GM12878 (cell line): ENCODE data around the gene HOXC9. TPM values are rescaled to one million over a fixed set of nuclear protein-coding genes. Genes with fewer than 3 reads are reported as not detected.

Experiments
- ATAC-seq: fragments of 200-7000 bp; cut with Tn5 transposase; 3 replicates; pipeline ENCODE4 v1.9.1; 2020; ENCODE audit warnings: mild to moderate bottlenecking, moderate library complexity
- BruUV-seq: library from RNA; stranded (reverse); fragments of 400-500 nt; replicated peaks from 2 replicates; lab custom pipeline; 2021; lab: Mats Ljungman, UMichigan
- CTCF ChIA-PET: fragments of 300-600 bp; sonication (Branson Sonifier 250); formaldehyde crosslinking; extraction: SDS; loops from one replicate; lab custom pipeline; 2021; ENCODE audit warnings: inconsistent platforms; lab: Yijun Ruan, JAX
- POLR2A ChIA-PET: fragments of 350-600 bp; formaldehyde crosslinking; extraction: SDS; loops from one replicate; lab custom pipeline; 2021; ENCODE audit warnings: inconsistent platforms; lab: Charles Lee
- RAD21 ChIA-PET: fragments of 300-600 bp; sonication (Branson Sonifier 250); formaldehyde crosslinking; loops from one replicate; lab custom pipeline; 2023; ENCODE audit warnings: antibody characterized with exemption; ENCODE audit not compliant: unreplicated experiment; lab: Charles Lee
- SMC1A ChIA-PET: fragments of 300-600 bp; sonication (Branson Sonifier 250); formaldehyde crosslinking; loops from one replicate; lab custom pipeline; 2023; ENCODE audit not compliant: unreplicated experiment, uncharacterized antibody; lab: Charles Lee
- DNase-seq: peaks from one replicate; pipeline ENCODE4 v3.0.0-alpha.2; 2011; ENCODE audit warnings: low read depth, low spot score
- FAIRE-seq: peaks from 3 replicates; lab custom pipeline; 2011; peaks lifted over from hg19 to GRCh38; lab: Jason Lieb, UNC
- H2AFZ ChIP-seq: 2 replicates; pipeline ENCODE4 v1.6.0; 2011; ENCODE audit warnings: low read depth, low read length, control low read depth; ENCODE audit not compliant: control insufficient read depth
- H3K27ac ChIP-seq: 2 replicates; pipeline ENCODE4 v1.5.1; 2011; ENCODE audit warnings: control low read depth; ENCODE audit not compliant: control insufficient read depth, insufficient read depth
- H3K27me3 ChIP-seq, 2 experiments: replicated peaks in 1 of 2; 2 replicates each; pipeline versions ENCODE4 v1.6.0 to v1.6.1; 2011; ENCODE audit warnings: low read length in 1 of 2; ENCODE audit not compliant: control insufficient read depth in 2 of 2, insufficient read depth in 2 of 2
- H3K36me3 ChIP-seq, 2 experiments: 2 replicates each; pipeline ENCODE4 v1.5.1; 2011; ENCODE audit warnings: low read length in 1 of 2; ENCODE audit not compliant: control insufficient read depth in 2 of 2, insufficient read depth in 2 of 2
- H3K4me1 ChIP-seq: 2 replicates; pipeline ENCODE4 v1.6.1; 2011; ENCODE audit warnings: mild to moderate bottlenecking, low read length, moderate library complexity, mixed read lengths; ENCODE audit not compliant: control insufficient read depth, insufficient read depth
- H3K4me2 ChIP-seq: 2 replicates; pipeline ENCODE4 v1.6.0; 2011; ENCODE audit warnings: control low read depth; ENCODE audit not compliant: control insufficient read depth, insufficient read depth
- H3K4me3 ChIP-seq: fragments of 200-600 bp; sonication (generic); 2 replicates; pipeline ENCODE4 v1.5.1; 2016
- H3K79me2 ChIP-seq: 2 replicates; pipeline ENCODE4 v1.6.0; 2011; ENCODE audit warnings: low read length; ENCODE audit not compliant: control insufficient read depth, insufficient read depth
- H3K9ac ChIP-seq: 2 replicates; pipeline ENCODE4 v1.8.0; 2011; ENCODE audit warnings: low read length, control low read depth, mixed read lengths; ENCODE audit not compliant: control insufficient read depth, insufficient read depth
- H3K9me3 ChIP-seq: replicated peaks from 3 replicates; pipeline ENCODE4 v1.5.1; 2011; ENCODE audit warnings: mild to moderate bottlenecking, low read length; ENCODE audit not compliant: control insufficient read depth, insufficient read depth
- H4K20me1 ChIP-seq: 2 replicates; pipeline ENCODE4 v1.6.0; 2011; ENCODE audit not compliant: control insufficient read depth, insufficient read depth
- BMI1 ChIP-seq: fragments of 450-650 bp; IDR thresholded peaks from 2 replicates; pipeline ENCODE4 v1.6.1; 2016; ENCODE audit warnings: mild to moderate bottlenecking, moderate library complexity, borderline replicate concordance
- CBX5 ChIP-seq: sonication (generic); IDR thresholded peaks from 2 replicates; pipeline ENCODE4 v1.6.1; 2016; ENCODE audit warnings: low read depth, moderate library complexity, mild to moderate bottlenecking, inconsistent platforms
- CEBPB ChIP-seq, 2 experiments: fragments of 150-350 bp in 1 of 2; IDR thresholded peaks; 2 replicates each; pipeline ENCODE4 v1.6.1; 2012 to 2014; ENCODE audit warnings: low read depth in 2 of 2, low read length in 2 of 2, borderline replicate concordance in 1 of 2, inconsistent platforms in 1 of 2
- NFYA ChIP-seq: IDR thresholded peaks from 2 replicates; pipeline ENCODE4 v1.6.1; 2011; ENCODE audit warnings: low read depth, mild to moderate bottlenecking, low read length, improper control_type of control experiment, borderline replicate concordance
- WGBS: methylation state at CpG from one replicate; pipeline ENCODE4 v1.1.6; 2016; ENCODE audit warnings: low lambda C conversion rate; ENCODE audit not compliant: insufficient replicate concordance, insufficient coverage; ENCODE audit errors: missing lambda C conversion rate; 5-methylcytosine and 5-hydroxymethylcytosine counted together
- in situ Hi-C: fragments of 300-500 bp; cut with MboI; formaldehyde crosslinking; loops from 9 replicates; pipeline ENCODE4 v1.14.3; 2018; ENCODE audit warnings: mixed read lengths
- intact Hi-C: fragments of 100-400 bp; cut with micrococcal nuclease; formaldehyde crosslinking; loops from one replicate; pipeline ENCODE4 v1.14.2; 2022; ENCODE audit not compliant: unreplicated experiment
- polyA plus RNA-seq, 11 experiments: library from polyadenylated mRNA; depleted of rRNA in 4 of 11; unstranded in 6 of 11; stranded (reverse) in 5 of 11; fragments of >200 nt; fragmentation: Nextera tagmentation in 4 of 11; fragmentation: Illumina TruSeq in 1 of 11; extraction: Ambion mirVana in 4 of 11; extraction: Trizol in 1 of 11; gene quantifications; 1 replicate in 1 of 11; 2 replicates in 10 of 11; pipeline versions ENCODE4 v1.2.1 to v1.2.3, GENCODE V29; 2011 to 2016; ENCODE audit warnings: inconsistent platforms in 2 of 11, missing spikeins in 2 of 11, low read depth in 1 of 11
- total RNA-seq, 4 experiments: library from RNA; depleted of rRNA in 3 of 4; stranded (reverse); fragments of >200 nt in 3 of 4; fragmentation: Illumina TruSeq in 1 of 4; extraction: Trizol in 1 of 4; gene quantifications; 2 replicates each; pipeline versions ENCODE4 v1.2.1 to v1.2.3, GENCODE V29; 2013 to 2021
- TF ChIP-seq, protein P1 (sequence below): fragments of 450-650 bp; IDR thresholded peaks from 2 replicates; pipeline ENCODE4 v1.6.1; 2016; ENCODE audit warnings: mild to moderate bottlenecking, moderate library complexity, borderline replicate concordance
- TF ChIP-seq, protein P2 (sequence below): IDR thresholded peaks from 2 replicates; pipeline ENCODE4 v1.6.1; 2011; ENCODE audit warnings: borderline replicate concordance, low read depth, mild to moderate bottlenecking, moderate library complexity, mixed read lengths, low read length; ENCODE audit not compliant: insufficient read depth; ENCODE audit errors: extremely low read length
- TF ChIP-seq, protein P3 (sequence below): IDR thresholded peaks from 2 replicates; pipeline ENCODE4 v1.6.1; 2012; ENCODE audit warnings: mild to moderate bottlenecking, low read depth, low read length

The HOXC9 gene
- total and polyA plus RNA-seq, 10 of the 15 experiments (the other 5 are each of a cell fraction or from before 2014, with no cell fraction given), result not detected

DNA sequence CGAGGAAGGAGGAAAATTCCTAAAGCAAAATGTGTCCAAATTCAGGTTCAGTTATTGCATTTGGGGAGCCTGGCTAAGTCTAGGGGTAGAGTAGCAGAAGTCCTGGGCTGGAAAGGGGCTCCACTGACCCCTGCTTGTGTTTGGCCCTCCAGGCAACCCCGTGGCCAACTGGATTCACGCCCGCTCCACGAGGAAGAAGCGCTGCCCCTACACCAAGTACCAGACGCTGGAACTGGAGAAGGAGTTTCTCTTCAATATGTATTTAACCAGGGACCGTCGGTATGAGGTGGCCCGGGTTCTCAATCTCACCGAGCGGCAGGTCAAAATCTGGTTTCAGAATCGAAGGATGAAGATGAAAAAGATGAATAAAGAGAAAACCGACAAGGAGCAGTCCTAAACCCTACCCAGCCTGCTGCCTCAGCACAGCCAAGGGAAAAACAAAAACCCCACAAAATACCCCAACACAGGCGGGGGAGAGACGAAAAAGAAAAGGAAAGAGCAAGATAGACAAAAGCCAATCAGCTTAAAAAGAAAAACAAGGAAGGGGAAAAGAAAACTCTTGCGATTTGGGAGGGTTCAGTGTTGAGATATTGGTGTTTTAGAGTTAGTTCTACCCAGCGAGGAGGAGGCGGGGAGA is 2.4 kb downstream of the HOXC9 start:
- DNase-seq (no peak), FAIRE-seq (no peak), ATAC-seq (no peak)
- WGBS, result 14% methylated on average over 19 of the region's 19 CpGs
- no peaks in the 10 kb centered on the region for H3K36me3 ChIP-seq
- H3K4me2 ChIP-seq, result no peak overlapping the region
- ChIA-PET RAD21 (interaction anchor here (0.9 to 1.5 kb wide), 2 partner anchors 50 to 205 kb away, joined by 3 read pairs; no protein-coding TSS in a partner anchor), POLR2A (no interaction called here), SMC1A (interaction anchor here (0.7 to 1.9 kb wide), 3 partner anchors 20 to 192 kb away, joined by 3 to 4 read pairs (median 3); partner anchors contain the start of gene HOXC5), CTCF (interaction anchor here (0.6 to 2.0 kb wide), 4 partner anchors 18 to 489 kb away, joined by 3 to 5 read pairs (median 3); partner anchors contain the start of genes HOXC10 and HOXC5)
- H3K9me3 ChIP-seq, result no peaks in the 10 kb centered on the region
- intact Hi-C loops, result loop anchor here (10.0 kb wide), 1 partner anchor 372 kb away; no protein-coding TSS in a partner anchor
- peaks cover 23 to 40% of the 10 kb centered on the region in 2 experiments for H3K27me3 ChIP-seq
- no peaks in the 10 kb centered on the region for H4K20me1 ChIP-seq
- peaks cover 6% of the 10 kb centered on the region for H3K4me1 ChIP-seq
- H3K79me2 ChIP-seq, result no peaks in the 10 kb centered on the region
- in situ Hi-C loops, result no loop called here
- no peak overlapping the region for H3K27ac ChIP-seq
- no peak overlapping the region for H2AFZ ChIP-seq
- no peak overlapping the region for H3K9ac ChIP-seq
- H3K4me3 ChIP-seq, result no peak overlapping the region
- no TSS peak for BruUV-seq
- TF ChIP-seq, protein P1, sequence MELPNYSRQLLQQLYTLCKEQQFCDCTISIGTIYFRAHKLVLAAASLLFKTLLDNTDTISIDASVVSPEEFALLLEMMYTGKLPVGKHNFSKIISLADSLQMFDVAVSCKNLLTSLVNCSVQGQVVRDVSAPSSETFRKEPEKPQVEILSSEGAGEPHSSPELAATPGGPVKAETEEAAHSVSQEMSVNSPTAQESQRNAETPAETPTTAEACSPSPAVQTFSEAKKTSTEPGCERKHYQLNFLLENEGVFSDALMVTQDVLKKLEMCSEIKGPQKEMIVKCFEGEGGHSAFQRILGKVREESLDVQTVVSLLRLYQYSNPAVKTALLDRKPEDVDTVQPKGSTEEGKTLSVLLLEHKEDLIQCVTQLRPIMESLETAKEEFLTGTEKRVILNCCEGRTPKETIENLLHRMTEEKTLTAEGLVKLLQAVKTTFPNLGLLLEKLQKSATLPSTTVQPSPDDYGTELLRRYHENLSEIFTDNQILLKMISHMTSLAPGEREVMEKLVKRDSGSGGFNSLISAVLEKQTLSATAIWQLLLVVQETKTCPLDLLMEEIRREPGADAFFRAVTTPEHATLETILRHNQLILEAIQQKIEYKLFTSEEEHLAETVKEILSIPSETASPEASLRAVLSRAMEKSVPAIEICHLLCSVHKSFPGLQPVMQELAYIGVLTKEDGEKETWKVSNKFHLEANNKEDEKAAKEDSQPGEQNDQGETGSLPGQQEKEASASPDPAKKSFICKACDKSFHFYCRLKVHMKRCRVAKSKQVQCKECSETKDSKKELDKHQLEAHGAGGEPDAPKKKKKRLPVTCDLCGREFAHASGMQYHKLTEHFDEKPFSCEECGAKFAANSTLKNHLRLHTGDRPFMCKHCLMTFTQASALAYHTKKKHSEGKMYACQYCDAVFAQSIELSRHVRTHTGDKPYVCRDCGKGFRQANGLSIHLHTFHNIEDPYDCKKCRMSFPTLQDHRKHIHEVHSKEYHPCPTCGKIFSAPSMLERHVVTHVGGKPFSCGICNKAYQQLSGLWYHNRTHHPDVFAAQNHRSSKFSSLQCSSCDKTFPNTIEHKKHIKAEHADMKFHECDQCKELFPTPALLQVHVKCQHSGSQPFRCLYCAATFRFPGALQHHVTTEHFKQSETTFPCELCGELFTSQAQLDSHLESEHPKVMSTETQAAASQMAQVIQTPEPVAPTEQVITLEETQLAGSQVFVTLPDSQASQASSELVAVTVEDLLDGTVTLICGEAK, result no peak
- TF ChIP-seq NFYA, result no peak
- TF ChIP-seq, protein P2, sequence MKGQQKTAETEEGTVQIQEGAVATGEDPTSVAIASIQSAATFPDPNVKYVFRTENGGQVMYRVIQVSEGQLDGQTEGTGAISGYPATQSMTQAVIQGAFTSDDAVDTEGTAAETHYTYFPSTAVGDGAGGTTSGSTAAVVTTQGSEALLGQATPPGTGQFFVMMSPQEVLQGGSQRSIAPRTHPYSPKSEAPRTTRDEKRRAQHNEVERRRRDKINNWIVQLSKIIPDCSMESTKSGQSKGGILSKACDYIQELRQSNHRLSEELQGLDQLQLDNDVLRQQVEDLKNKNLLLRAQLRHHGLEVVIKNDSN, result no peak
- TF ChIP-seq, protein P3, sequence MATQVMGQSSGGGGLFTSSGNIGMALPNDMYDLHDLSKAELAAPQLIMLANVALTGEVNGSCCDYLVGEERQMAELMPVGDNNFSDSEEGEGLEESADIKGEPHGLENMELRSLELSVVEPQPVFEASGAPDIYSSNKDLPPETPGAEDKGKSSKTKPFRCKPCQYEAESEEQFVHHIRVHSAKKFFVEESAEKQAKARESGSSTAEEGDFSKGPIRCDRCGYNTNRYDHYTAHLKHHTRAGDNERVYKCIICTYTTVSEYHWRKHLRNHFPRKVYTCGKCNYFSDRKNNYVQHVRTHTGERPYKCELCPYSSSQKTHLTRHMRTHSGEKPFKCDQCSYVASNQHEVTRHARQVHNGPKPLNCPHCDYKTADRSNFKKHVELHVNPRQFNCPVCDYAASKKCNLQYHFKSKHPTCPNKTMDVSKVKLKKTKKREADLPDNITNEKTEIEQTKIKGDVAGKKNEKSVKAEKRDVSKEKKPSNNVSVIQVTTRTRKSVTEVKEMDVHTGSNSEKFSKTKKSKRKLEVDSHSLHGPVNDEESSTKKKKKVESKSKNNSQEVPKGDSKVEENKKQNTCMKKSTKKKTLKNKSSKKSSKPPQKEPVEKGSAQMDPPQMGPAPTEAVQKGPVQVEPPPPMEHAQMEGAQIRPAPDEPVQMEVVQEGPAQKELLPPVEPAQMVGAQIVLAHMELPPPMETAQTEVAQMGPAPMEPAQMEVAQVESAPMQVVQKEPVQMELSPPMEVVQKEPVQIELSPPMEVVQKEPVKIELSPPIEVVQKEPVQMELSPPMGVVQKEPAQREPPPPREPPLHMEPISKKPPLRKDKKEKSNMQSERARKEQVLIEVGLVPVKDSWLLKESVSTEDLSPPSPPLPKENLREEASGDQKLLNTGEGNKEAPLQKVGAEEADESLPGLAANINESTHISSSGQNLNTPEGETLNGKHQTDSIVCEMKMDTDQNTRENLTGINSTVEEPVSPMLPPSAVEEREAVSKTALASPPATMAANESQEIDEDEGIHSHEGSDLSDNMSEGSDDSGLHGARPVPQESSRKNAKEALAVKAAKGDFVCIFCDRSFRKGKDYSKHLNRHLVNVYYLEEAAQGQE, result no peak
- TF ChIP-seq BMI1, result no peak
- TF ChIP-seq CBX5, result no peak
- TF ChIP-seq CEBPB (IDR thresholded peaks at IDR 0.05; ENCODE audit: borderline replicate concordance in 1 of 2, low read depth in 2 of 2, low read length in 2 of 2), result no peak
